Type B pancreatic cell (in vitro differentiated cells): Measurements from ENCODE around the gene POLR1E. TPM values are rescaled to one million over a fixed set of nuclear protein-coding genes. Genes with fewer than 3 reads are reported as not detected.

Experiments used
- DNase-seq: peaks from one replicate; pipeline ENCODE4 v3.0.0; 2021; ENCODE audit warnings: mixed read lengths; ENCODE audit not compliant: unreplicated experiment; ENCODE audit errors: extremely low spot score
- H3K27ac Mint-ChIP-seq: 2 replicates; pipeline ENCODE4 v1.8.0; 2021; ENCODE audit warnings: mild to moderate bottlenecking, mixed read lengths
- H3K27me3 Mint-ChIP-seq: 2 replicates; pipeline ENCODE4 v1.8.0; 2021; ENCODE audit warnings: mixed read lengths
- H3K36me3 Mint-ChIP-seq: 2 replicates; pipeline ENCODE4 v1.8.0; 2021; ENCODE audit warnings: mixed read lengths
- H3K4me1 Mint-ChIP-seq: one replicate; pipeline ENCODE4 v1.8.0; 2021; ENCODE audit warnings: mixed read lengths; ENCODE audit not compliant: unreplicated experiment
- H3K4me3 Mint-ChIP-seq: 2 replicates; pipeline ENCODE4 v1.8.0; 2021; ENCODE audit warnings: mild to moderate bottlenecking, mixed read lengths
- H3K9me3 Mint-ChIP-seq: 2 replicates; pipeline ENCODE4 v1.8.0; 2021; ENCODE audit warnings: mixed read lengths
- total RNA-seq: library from RNA; stranded (reverse); gene quantifications from 2 replicates; pipeline ENCODE4 v1.2.1, GENCODE V29; 2021; ENCODE audit warnings: low replicate concordance
- TF ChIP-seq, protein P1 (sequence below): fragments of 200-600 bp; sonication (generic); conservative IDR thresholded peaks from 2 replicates; pipeline ENCODE4 v1.5.0; 2021; ENCODE audit warnings: antibody characterized with exemption, mild to moderate bottlenecking

The POLR1E gene
- total RNA-seq, 1 donor from 2014 or later, result 26.9 TPM

DNA sequence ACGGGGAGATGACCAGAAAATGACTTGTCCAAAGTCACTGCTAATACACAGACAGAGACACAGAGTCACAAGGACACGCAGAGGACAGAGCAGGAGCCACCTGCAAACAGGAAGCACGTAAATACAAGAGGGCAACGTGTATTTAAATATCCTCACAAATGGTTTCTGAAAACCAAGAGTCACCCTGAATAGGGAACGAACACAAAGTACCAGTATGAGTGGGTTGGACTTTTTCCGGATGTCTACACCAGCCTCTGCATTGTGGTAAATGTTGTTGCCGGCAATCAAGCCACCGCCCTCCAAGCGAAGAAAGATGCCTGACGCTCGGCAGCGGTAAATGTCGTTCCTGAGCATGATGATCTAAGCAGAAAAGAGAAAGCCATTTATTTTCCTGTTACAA is 46.0 kb downstream of the POLR1E start:
- Mint-ChIP-seq H3K4me3 (no peak overlapping the region), H3K27ac (no peak overlapping the region), H3K9me3 (no peaks in the 10 kb centered on the region), H3K27me3 (no peaks in the 10 kb centered on the region), H3K36me3 (peaks cover 18% of the 10 kb centered on the region), H3K4me1 (peaks cover 11% of the 10 kb centered on the region)
- DNase-seq, result no peak
- TF ChIP-seq, protein P1, sequence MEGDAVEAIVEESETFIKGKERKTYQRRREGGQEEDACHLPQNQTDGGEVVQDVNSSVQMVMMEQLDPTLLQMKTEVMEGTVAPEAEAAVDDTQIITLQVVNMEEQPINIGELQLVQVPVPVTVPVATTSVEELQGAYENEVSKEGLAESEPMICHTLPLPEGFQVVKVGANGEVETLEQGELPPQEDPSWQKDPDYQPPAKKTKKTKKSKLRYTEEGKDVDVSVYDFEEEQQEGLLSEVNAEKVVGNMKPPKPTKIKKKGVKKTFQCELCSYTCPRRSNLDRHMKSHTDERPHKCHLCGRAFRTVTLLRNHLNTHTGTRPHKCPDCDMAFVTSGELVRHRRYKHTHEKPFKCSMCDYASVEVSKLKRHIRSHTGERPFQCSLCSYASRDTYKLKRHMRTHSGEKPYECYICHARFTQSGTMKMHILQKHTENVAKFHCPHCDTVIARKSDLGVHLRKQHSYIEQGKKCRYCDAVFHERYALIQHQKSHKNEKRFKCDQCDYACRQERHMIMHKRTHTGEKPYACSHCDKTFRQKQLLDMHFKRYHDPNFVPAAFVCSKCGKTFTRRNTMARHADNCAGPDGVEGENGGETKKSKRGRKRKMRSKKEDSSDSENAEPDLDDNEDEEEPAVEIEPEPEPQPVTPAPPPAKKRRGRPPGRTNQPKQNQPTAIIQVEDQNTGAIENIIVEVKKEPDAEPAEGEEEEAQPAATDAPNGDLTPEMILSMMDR, result no peak

DNA sequence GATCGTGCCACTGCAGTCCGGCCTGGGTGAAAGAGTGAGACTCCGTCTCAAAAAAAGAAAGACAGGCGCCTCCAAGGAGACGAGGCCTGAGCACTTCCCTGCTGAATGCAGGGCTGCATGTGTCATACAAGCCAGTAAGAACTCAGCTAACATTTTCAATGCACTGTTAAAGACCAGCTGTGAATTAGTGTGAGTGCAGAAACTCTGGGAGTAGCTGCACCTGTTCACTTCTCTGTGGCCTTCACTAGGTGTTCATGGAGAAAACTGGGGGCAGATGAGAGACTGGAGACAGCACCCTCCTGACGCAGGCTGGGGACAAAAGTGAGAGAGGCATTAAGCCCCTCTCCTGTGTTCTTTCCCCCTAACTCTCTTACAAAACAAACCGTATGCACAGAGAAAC is 48.7 kb downstream of the POLR1E start:
- no peak for DNase-seq
- H3K36me3 Mint-ChIP-seq, result no peaks in the 10 kb centered on the region
- H3K4me3 Mint-ChIP-seq, result no peak overlapping the region
- H3K4me1 Mint-ChIP-seq, result no peaks in the 10 kb centered on the region
- TF ChIP-seq, protein P1, result no peak
- H3K27me3 Mint-ChIP-seq, result no peaks in the 10 kb centered on the region
- H3K9me3 Mint-ChIP-seq, result no peaks in the 10 kb centered on the region
- H3K27ac Mint-ChIP-seq, result no peak overlapping the region

DNA sequence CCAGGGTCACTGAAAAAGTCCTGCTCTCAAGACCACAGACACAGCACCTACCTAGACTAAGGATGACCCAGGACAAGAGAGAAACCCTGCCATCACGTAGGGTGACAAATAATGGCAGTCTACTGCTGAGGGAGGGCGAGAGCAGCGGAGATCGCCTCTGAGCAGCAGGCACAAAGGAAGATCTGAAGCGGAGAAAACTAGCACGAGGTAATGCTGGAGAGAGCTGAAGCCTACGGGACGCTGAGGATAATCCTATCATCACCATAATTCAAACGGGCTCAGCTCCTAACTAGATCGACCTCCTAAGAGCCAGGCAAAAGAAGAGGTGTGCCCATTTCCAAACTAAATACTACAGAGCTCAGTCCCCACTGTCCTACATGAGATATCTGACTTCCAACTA is 49.2 kb downstream of the POLR1E start:
- Mint-ChIP-seq H3K27ac (no peak overlapping the region), H3K4me1 (no peaks in the 10 kb centered on the region), H3K9me3 (no peaks in the 10 kb centered on the region), H3K36me3 (no peaks in the 10 kb centered on the region), H3K27me3 (no peaks in the 10 kb centered on the region), H3K4me3 (no peak overlapping the region)
- no peak for DNase-seq
- TF ChIP-seq, protein P1, result no peak

DNA sequence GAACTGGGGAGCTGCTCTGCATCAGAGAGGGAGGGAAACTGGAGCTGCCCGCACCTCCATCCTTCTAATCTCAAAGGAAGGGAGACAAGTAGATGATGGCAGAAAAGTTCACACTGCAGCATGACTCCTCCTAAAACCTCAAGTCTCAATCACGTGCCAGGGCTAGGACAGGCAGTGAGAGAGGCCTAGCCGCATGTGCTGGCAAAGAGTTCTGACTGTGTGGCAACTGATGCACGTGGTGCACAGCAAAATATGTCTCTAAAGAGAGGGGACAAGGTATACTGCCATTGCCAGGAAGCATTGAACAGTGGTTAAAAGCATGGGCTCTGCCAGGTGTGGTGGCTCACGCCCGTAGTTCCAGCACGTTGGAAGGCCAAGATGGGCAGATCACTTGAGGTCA is 52.4 kb downstream of the POLR1E start:
- no peaks in the 10 kb centered on the region for H3K4me1 Mint-ChIP-seq
- no peaks in the 10 kb centered on the region for H3K9me3 Mint-ChIP-seq

DNA sequence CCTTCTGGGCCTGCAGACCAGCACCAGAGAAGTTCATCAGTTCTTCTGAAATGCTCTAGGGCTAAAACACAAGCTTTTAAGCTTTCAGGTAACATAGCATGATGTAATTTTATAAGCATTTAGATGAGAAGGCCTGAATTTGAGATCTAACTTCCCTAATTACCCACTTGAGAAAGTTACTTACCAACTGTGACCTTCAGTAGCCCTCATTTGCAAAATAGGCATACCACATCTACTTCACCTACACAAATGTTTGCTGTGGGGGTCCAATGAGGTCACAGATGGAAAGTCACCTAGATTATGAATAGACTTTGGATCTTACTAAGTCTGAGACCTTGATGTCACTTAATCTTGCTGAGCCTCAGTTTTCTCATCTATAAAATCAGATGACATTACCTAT is 53.9 kb downstream of the POLR1E start:
- TF ChIP-seq, protein P1, result no peak
- Mint-ChIP-seq H3K9me3 (no peaks in the 10 kb centered on the region), H3K27me3 (no peaks in the 10 kb centered on the region), H3K36me3 (peaks cover 4% of the 10 kb centered on the region), H3K27ac (no peak overlapping the region), H3K4me1 (no peaks in the 10 kb centered on the region), H3K4me3 (no peak overlapping the region)
- no peak for DNase-seq

More for the DNA sequence above, 52.4 kb downstream of the POLR1E start:
- H3K4me3 Mint-ChIP-seq, result no peak overlapping the region
- DNase-seq, result no peak
- H3K27ac Mint-ChIP-seq, result no peak overlapping the region
- H3K27me3 Mint-ChIP-seq, result no peaks in the 10 kb centered on the region
- TF ChIP-seq, protein P1, result no peak
- H3K36me3 Mint-ChIP-seq, result peaks cover 4% of the 10 kb centered on the region

DNA sequence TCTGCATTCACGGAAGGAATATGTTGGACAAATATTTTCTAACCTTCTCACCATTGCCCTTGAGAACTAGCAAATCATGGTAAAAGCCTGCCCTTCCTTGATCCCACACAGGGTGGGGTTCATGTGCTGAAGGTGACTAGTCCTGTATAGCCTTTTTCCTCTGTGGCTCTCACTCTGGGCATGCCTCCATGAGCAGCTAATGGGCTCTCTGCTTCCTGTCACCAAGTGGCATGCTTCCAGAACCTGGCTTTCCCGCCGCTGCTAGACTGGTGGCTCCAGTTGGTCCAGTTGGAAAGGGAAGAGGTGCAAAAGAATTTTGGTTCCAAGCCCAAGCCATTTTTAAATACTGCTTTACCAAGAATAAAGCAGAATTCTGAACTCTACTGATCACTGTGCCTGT is 54.9 kb downstream of the POLR1E start:
- Mint-ChIP-seq H3K4me1 (no peaks in the 10 kb centered on the region), H3K36me3 (peaks cover 4% of the 10 kb centered on the region), H3K9me3 (no peaks in the 10 kb centered on the region), H3K27ac (no peak overlapping the region), H3K27me3 (no peaks in the 10 kb centered on the region), H3K4me3 (no peak overlapping the region)
- TF ChIP-seq, protein P1, result no peak
- DNase-seq, result no peak
